SU-DHL-6 (cell line): ENCODE results near the gene UBE2D2.

ENCODE experiments used
- CTCF ChIP-seq: fragments of 200-600 bp; sonication (generic); IDR thresholded peaks from one replicate; pipeline ENCODE4 v1.5.1; 2017; ENCODE audit warnings: antibody characterized with exemption, mild to moderate bottlenecking, low read length, moderate library complexity; ENCODE audit not compliant: insufficient read depth, poor library complexity, severe bottlenecking
- EZH2phosphoT487 ChIP-seq: fragments of 200-600 bp; sonication (generic), shearing (Covaris generic); conservative IDR thresholded peaks from 2 replicates; pipeline ENCODE4 v1.6.1; 2018; ENCODE audit warnings: mild to moderate bottlenecking, antibody characterized with exemption, low read length, moderate library complexity, mixed read lengths

- TF ChIP-seq CTCF: no peak
- no peak for TF ChIP-seq EZH2phosphoT487
These were observed 96.5 kb downstream of the UBE2D2 start for GRCh38 chr5:139657363-139658321.
